ENCODE data around the gene KRTAP5-10.
"Not testable (repeated sequence)": the region's sequence is repeated elsewhere in the genome, so short reads cannot be mapped to it uniquely, and the experiment has no call there.

Gene KRTAP5-10

DNA sequence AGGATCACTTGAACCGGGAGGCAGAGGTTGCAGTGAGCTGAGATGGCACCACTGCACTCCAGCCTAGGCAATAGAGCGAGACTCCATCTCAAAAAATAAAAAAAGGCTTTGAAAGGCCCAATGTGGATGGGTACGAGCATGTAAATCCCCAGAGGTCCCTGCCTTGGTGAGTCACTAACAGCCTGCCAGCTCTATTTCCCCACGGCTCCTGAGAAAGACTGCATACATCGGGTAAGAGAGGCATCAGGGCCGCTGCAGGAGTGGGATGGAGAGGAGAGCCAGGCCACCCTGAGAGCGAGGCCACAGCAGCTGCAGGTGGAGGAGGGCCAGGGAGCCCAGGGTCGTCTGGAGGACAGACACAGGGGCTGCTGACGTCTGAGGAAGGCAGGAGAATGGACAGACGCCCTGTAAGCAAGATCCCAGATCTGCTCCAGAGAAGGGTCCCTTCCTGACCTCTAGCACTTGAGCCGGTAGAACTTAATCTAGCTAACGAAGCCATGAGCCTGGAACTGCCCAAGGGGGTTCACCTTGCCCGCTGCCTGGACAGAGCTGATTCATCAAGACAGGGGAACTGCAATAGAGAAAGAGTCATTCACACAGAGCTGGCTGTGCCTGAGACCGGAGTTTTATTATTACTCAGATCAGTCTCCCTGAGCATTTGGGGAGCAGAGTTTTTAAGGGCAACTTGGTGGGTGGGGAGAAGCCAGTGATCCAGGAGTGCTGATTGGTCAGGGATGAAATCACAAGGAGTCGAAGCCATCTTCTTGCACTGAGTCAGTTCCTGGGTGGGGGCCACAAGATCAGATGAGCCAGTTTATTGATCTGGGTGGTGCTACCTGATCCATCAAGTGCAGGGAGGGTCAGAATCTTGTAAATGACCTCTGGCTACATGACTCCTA, 22.2 kb upstream of the KRTAP5-10 start:
- DNase-seq, result no peak

DNA sequence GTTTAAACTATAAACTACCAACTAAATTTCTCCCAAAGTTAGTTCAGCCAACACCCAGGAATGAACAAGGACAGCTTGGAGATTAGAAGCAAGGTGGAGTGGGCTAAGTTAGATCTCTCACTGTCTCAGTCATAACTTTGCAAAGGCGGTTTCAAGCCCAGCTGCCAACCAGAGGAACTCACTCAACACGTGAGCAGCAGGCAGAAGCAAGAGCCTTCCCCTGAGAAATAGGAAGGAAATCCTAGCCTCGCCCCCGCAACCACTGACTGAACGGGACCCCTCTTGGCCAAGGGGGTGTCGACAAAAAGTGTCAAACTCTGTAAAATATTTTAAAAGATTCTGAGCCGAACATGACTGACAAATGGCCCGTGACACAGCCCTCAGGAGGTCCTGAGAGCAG, 21.5 kb upstream of the KRTAP5-10 start:
- no peak for DNase-seq

- no peak for DNase-seq
Observed at GRCh38 chr11:71544525-71545214, 20.7 kb upstream of the KRTAP5-10 start.

GRCh38 chr11:71545405-71545966, 19.9 kb upstream of the KRTAP5-10 start:
- no peak for DNase-seq

GRCh38 chr11:71548120-71548519, 17.2 kb upstream of the KRTAP5-10 start, which contains the start of gene KRTAP5-9:
KRTAP5-9 (plus strand) TSS chr11:71548420; CDS start chr11:71548658, 238 bp downstream.
- no peak for DNase-seq

DNA sequence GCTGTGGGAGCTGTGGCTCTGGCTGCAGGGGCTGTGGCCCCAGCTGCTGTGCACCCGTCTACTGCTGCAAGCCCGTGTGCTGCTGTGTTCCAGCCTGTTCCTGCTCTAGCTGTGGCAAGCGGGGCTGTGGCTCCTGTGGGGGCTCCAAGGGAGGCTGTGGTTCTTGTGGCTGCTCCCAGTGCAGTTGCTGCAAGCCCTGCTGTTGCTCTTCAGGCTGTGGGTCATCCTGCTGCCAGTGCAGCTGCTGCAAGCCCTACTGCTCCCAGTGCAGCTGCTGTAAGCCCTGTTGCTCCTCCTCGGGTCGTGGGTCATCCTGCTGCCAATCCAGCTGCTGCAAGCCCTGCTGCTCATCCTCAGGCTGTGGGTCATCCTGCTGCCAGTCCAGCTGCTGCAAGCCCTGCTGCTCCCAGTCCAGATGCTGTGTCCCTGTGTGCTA, 16.6 kb upstream of the KRTAP5-10 start:
- no peak for DNase-seq

DNA sequence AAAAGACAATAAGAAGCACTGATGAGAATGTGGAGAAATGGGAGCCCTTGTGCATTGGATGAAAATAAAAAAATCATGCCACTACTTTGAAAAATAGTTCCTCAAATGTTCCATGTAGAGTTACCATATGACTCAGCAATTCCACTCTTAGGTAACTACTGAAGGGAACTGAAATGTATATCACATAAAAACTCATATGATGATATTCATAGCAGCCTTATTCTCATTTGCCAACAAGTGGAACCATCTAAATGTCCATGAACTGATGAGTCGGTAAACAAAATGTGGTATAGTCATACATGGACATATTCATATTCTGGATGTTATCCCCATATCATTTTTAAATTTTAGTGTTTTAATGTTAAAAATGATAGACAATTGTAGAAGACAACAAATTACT, 13.7 kb upstream of the KRTAP5-10 start:
- DNase-seq, result no peak

DNA sequence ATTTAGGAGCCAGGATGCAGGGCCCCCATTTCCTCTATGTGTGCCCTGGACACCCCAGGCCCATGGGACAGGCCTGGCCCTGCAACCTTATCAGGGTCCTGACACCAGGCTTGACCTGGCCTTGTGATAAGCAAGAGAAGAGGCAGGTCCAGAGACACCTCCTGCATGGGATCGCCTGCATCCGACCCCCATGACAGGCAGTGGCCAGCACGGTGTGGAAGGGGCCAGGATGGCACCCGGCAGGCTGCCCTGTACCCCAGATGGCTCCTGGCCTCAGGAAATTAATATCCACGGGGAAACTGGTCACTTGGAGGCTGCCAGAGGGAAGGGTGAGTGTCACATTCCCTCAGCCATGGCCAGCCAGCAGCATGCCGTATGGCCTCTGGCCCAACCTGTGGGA, 10.4 kb upstream of the KRTAP5-10 start:
- DNase-seq, result no peak

- no peak for DNase-seq
Observed at GRCh38 chr11:71555508-71555907, 9.9 kb upstream of the KRTAP5-10 start.

DNA sequence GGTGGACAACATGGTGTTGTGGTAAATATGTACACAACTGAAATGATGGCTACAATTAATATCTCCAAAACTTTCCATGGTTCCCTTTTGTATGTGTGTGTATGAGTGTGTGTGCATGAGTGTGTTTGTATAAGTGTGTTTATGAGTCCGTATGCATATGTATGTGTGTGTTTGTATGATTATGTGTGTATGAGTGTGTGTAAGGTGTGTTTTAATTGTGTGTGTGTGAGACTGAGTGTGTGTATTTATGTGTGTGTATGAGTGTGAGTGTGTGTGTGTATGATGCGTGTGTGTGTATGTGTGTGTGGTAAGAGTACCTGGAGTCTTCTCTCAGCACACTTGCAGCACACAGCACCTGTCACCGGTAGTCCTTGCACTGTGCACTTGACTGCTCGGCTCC, 9.3 kb upstream of the KRTAP5-10 start:
- DNase-seq, result no peak

- no peak for DNase-seq
Observed at GRCh38 chr11:71557257-71557656, 8.1 kb upstream of the KRTAP5-10 start.

DNA sequence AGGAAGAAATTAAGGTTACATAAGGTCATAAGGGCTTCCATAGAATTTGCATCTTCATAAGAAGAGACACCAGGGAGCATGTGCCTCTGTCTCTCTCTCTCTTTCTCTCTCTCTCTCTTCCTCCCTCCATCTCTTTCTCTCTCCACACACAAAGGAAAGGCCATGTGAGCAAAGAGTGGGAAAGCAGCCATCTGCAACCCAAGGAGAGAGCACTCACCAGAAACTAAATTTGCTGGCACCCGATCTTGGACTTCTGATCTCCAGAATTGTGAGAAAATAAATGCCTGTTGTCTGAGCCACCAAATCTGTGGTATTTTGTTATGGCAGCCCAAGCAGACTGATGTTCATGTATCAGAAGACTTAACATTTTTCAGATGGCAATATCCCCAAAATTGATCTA, 6.4 kb upstream of the KRTAP5-10 start:
- no peak for DNase-seq

GRCh38 chr11:71562120-71562519, 3.2 kb upstream of the KRTAP5-10 start:
- no peak for DNase-seq

- peak in 1 of 2 experiments; percentile 7 for DNase-seq
Observed at GRCh38 chr11:71563406-71563805, 2.0 kb upstream of the KRTAP5-10 start.

DNA sequence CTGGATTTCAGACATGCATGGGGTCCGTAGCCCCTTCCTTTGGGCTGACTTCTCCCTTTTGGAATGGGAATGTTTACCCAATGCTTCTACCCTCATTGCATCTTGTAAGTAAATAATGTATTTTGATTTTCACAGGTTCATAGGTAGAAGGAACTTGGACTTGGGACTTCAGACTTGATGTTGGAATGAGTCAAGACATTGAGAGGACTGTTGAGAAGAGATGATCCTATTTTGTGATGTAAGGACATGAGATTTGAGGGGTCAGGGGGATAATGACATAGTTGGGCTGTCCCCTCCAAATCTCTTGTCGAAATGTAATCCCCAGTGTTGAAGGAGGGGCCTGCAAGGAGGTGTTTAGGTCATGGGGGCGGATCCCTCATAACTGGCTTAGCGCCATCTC, 933 bp upstream of the KRTAP5-10 start:
- no peak for DNase-seq

GRCh38 chr11:71566081-71566620, 788 bp downstream of the KRTAP5-10 start:
- no peak for DNase-seq

GRCh38 chr11:71566626-71567599, 1.6 kb downstream of the KRTAP5-10 start:
- DNase-seq, result not testable (repeated sequence)

DNA sequence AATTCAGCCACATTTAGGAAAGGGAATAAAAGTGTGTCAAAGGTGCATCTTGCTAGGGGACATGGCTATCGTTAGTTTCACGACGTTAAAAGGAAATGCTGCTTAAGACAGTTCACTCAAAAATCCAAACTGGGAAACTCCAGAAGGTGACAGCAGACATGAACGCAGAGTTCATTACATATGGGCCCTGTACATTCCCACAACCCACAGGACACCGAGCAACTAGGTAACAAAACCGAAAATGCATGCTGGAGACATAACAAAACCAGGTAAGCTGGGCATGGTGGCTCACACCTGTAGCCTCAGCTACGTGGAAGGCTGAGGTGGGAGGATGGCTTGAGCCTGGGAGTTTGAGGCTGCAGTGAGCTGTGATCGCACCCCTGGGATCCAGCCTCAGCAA, 2.3 kb downstream of the KRTAP5-10 start:
- DNase-seq, result not testable (repeated sequence)

DNA sequence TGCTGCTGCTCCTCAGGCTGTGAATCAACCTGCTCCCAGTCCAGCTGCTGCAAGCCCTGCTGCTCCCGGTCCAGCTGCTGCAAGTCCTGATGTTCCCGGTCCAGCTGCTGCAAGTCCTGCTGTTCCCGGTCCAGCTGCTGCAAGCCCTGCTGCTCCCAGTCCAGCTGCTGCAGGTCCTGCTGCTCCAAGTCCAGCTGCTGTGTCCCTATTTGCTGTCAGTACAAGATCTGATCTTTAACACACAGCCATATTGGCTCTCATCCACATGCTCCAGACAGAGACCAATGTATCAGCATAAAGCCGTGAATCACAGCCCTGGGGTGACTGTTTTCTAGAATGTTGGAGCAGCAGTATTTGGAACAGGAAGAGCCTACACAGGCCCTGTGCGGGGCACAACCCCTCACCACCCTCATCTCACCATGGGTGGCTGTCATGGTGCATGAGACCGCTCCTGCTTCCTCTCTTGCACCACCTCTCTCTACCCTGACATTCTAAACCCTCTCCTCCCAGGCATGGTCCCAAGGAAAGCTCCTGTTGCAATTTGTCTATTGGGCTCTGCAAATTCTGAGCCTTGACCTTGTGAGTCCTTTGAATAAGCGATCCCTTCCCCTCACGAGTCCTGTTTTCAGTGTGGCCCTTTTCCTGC, 3.5 kb downstream of the KRTAP5-10 start:
- DNase-seq, result no peak

DNA sequence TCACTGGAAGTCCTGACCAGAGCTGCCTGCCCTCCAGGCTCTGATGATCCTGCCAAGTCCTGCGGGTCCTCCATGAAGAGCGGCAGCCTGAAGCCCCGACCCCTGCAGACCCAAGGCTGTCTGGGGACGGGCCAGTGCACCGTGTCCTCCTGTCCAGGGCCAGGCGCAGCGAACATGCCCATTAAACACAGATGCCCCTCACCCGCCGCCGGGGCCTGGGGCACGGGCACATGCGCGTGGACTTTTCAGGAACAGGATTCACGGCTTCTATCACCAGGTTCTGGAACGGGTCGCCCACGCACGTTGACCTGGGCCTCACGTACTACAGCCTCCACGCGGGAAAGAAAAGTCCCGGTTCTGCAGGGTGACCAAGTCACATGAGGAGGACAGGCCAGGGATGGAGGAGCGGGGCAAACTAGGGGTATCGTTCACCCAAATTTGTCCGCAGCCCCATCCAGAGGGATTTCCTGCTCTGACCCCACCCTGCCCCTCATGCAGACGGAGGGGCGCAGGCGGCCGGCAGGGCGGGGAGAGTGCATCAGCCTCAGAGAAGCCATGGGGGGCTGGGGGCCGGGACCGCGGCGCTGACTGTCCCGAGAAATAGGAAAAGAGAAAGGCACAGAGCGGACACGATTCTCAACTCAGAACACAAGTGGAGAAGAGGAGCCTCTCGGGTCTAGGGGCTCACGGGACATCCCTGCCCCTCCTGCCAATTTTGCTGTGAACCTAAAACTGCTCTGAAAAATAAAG, 5.9 kb downstream of the KRTAP5-10 start:
- DNase-seq, result not testable (repeated sequence)

DNA sequence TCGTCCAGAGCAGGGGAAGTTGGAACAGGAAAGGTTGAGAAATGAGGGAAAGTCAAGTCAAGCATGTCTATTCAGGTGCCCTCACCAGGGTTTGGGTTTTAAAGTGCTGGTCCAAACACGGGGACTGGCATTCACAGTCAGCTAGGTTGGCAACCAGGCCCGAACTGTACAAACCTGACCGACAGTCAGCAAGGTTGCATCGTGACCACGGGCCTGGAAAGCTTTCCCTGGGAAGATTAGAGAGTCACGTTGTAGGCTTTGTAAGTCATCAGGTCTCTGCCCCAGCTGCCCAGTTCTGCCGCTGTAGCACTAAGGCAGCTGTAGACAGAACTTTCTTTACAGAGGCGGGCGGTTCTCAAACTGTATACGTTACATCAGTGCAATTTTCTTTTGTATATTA, 7.4 kb downstream of the KRTAP5-10 start:
- no peak for DNase-seq
